ENCODE measurements around the gene CYP8B1.

DNA sequence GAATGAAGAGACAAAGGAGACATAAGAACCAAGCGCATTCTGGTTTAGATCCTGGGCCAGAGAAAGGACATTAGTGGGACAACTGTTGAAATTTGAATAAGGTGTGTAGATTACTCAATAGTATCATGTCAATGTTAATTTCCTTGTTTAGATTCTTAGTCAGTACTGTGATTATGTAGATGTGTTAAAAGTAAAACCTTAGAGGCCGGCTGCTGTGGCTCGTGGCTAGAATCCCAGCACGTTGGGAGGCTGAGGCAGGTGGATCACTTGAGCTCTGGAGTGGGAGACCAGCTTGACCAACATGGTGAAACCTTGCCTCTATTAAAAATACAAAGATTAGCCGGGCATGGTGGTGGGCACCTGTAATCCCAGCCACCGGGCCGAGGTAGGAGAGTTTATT, 26.7 kb downstream of the CYP8B1 start:
- TF ChIP-seq EZH2 (IDR thresholded peaks at IDR 0.05; ENCODE audit: insufficient read depth, poor library complexity, severe bottlenecking) (no peak), EZH2phosphoT487 (IDR thresholded peaks at IDR 0.05; ENCODE audit: insufficient read depth, low read depth) (no peak)
